Subcutaneous abdominal adipose tissue (tissue), 5 donors: ENCODE data around the gene CD96.
"Not testable (repeated sequence)": the region's sequence is repeated elsewhere in the genome, so short reads cannot be mapped to it uniquely, and the experiment has no call there.

ENCODE experiments used
- H3K27ac ChIP-seq: one replicate; pipeline ENCODE4 v1.7.0; 2013; ENCODE audit warnings: low read depth, mild to moderate bottlenecking, inconsistent platforms, low read length, moderate library complexity
- H3K27me3 ChIP-seq, 5 donors: one replicate each; pipeline ENCODE4 v1.7.0; 2013; ENCODE audit warnings: low read length in 5 of 5, inconsistent platforms in 1 of 5; ENCODE audit not compliant: control insufficient read depth in 5 of 5, insufficient read depth in 4 of 5
- H3K36me3 ChIP-seq, 5 donors: one replicate each; pipeline ENCODE4 v1.7.0; 2013; ENCODE audit warnings: low read length in 5 of 5; ENCODE audit not compliant: control insufficient read depth in 5 of 5, insufficient read depth in 5 of 5
- H3K4me1 ChIP-seq, 5 donors: one replicate each; pipeline ENCODE4 v1.7.0; 2013; ENCODE audit warnings: low read length in 5 of 5, mild to moderate bottlenecking in 3 of 5, moderate library complexity in 1 of 5; ENCODE audit not compliant: control insufficient read depth in 5 of 5, insufficient read depth in 5 of 5
- H3K4me3 ChIP-seq, 5 donors: one replicate each; pipeline ENCODE4 v1.7.0; 2013; ENCODE audit warnings: low read length in 5 of 5, low read depth in 1 of 5
- H3K9ac ChIP-seq, 5 donors: one replicate each; pipeline ENCODE4 v1.7.0; 2013; ENCODE audit warnings: low read length in 5 of 5, mild to moderate bottlenecking in 4 of 5, moderate library complexity in 3 of 5
- H3K9me3 ChIP-seq, 5 donors: one replicate each; pipeline ENCODE4 v1.7.0; 2013; ENCODE audit warnings: low read length in 5 of 5; ENCODE audit not compliant: control insufficient read depth in 5 of 5
- donor health status: healthy.
- donor health status: healthy.
- donor health status: healthy.
- donor health status: healthy.
- donor health status: healthy.

CD96 gene

DNA sequence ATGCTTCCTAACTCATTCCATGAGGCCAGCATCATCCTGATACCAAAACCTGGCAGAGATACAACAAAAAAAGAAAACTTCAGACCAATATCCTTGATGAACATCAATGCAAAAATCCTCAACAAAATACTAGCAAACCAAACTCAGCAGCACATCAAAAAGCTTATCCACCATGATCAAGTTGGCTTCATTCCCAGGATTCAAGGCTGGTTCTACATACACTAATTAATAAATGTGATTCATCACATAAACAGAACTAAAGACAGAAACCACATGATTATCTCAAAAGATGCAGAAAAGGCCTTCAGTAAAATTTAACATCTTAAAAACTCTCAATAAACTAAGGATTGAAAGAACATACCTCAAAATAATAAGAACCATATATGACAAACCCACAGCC lies 88.6 kb downstream of the CD96 start:
- H3K9ac ChIP-seq, H3K27me3 ChIP-seq, H3K9me3 ChIP-seq: not testable (repeated sequence)

GRCh38 chr3:111635403-111635802 lies 93.4 kb downstream of the CD96 start:
- H3K9me3 ChIP-seq, result no peaks in the 10 kb centered on the region
- no peaks in the 10 kb centered on the region for H3K27me3 ChIP-seq
- H3K9ac ChIP-seq, result no peak overlapping the region
- no peaks in the 10 kb centered on the region for H3K36me3 ChIP-seq
- no peak overlapping the region for H3K27ac ChIP-seq
- no peak overlapping the region for H3K4me3 ChIP-seq
- no peaks in the 10 kb centered on the region for H3K4me1 ChIP-seq

More for the DNA sequence above, 88.6 kb downstream of the CD96 start:
- not testable (repeated sequence) for H3K4me1 ChIP-seq, H3K27ac ChIP-seq, H3K36me3 ChIP-seq, H3K4me3 ChIP-seq

DNA sequence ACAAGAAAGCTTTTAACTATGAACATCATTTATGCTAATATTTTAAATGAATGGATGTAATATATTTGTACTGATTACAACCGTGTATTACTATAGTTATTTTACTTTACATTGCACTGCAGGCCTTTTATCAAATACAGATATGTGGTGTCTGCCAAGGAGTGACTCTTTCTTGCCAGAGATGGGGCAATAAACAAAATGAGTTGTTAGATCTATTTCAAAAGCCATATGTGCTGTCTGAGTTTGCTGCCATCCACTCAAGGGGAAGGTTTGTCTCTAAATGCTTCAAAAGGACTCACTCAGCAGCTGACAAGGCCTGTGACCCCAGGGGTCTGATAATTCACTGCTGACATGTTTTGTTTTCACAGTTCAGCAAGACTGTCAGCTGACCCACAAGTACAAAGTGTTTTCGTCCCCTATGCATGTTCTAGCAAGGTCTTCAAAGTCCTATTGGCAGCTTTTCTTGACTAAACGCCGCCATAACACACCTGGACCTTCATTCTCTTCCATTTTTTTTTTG lies 94.4 kb downstream of the CD96 start:
- no peaks in the 10 kb centered on the region for H3K27me3 ChIP-seq
- no peak overlapping the region for H3K9ac ChIP-seq
- no peaks in the 10 kb centered on the region for H3K9me3 ChIP-seq
- H3K27ac ChIP-seq, result no peak overlapping the region
- H3K4me3 ChIP-seq, result no peak overlapping the region
- H3K36me3 ChIP-seq, result no peaks in the 10 kb centered on the region
- no peaks in the 10 kb centered on the region for H3K4me1 ChIP-seq

- Histone ChIP-seq H3K36me3 (no peaks in the 10 kb centered on the region), H3K9ac (no peak overlapping the region), H3K27ac (no peak overlapping the region), H3K4me3 (no peak overlapping the region), H3K4me1 (no peaks in the 10 kb centered on the region), H3K9me3 (no peaks in the 10 kb centered on the region), H3K27me3 (no peaks in the 10 kb centered on the region)
Observed at GRCh38 chr3:111639316-111639715, 97.3 kb downstream of the CD96 start.

DNA sequence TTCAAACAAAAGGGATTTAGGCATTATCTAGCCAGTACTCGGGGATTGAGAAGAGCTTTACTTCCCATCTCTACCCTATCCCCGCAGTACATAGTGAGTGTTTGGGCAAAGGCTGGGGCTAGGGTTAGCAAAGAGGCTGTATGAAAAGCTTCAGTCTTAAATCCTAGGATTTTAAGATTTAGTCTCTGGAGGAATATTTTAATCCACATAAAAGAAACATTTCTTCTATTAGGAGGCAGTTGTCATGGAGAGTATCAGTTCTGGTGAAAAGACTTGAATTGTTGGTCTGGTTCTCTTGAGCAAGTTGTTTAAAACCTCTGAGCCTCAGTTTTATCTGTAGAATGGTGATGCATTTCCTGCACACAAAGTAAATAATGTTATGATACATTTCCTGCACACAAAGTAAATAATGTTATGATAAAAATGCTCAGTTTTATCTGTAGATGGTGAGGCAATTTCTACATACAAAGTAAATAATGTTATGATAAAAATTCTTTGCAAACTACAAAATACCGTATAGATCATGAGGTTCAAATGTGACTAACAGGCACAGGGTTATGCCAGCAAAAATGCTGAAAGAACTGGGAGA lies 107.1 kb downstream of the CD96 start:
- Histone ChIP-seq H3K9ac (no peak overlapping the region), H3K4me1 (no peaks in the 10 kb centered on the region)

GRCh38 chr3:111650378-111651275 lies 108.6 kb downstream of the CD96 start:
- H3K4me3 ChIP-seq, result no peak overlapping the region
- no peak overlapping the region for H3K9ac ChIP-seq
- no peaks in the 10 kb centered on the region for H3K9me3 ChIP-seq
- H3K27me3 ChIP-seq, result no peaks in the 10 kb centered on the region
- no peak overlapping the region for H3K27ac ChIP-seq
- H3K36me3 ChIP-seq, result no peaks in the 10 kb centered on the region
- no peaks in the 10 kb centered on the region for H3K4me1 ChIP-seq

More for the DNA sequence above, 107.1 kb downstream of the CD96 start:
- Histone ChIP-seq H3K4me3 (no peak overlapping the region), H3K27me3 (no peaks in the 10 kb centered on the region), H3K36me3 (no peaks in the 10 kb centered on the region), H3K27ac (no peak overlapping the region), H3K9me3 (peaks cover 0 to 4% (median 0%) of the 10 kb centered on the region in 5 donors)

DNA sequence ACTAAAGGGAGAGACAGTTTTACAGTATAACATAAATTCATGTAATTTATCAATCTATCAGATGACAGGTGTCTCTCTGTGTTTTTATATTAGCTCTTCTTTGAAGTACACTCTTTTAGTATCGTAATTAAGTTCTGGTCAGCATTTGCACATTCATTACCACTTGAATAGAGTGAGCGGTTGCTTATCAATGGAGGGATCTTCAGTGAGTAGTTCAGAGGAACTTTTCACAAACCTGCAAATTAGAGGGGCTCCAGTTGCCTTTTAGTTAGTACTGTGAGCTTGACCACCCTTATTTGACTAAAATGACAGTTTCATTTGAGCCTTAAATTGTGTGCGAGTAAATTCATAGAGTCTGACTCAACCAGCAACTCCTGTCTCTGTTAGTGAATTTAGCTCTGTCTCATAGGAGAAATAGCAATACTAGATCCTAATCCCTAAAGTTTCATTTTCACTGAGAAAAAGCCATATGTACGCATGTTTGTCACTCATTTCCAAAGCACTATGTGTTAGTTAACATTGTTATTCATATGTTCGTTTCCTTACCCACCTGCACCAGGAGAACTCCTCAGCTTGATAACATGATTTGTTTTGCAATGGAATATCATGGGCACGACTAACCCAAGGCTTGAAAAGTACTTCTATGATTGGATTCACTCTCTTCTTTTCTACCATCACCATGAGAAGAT lies 110.6 kb downstream of the CD96 start:
- no peaks in the 10 kb centered on the region for H3K9me3 ChIP-seq
- H3K27ac ChIP-seq, result no peak overlapping the region
- H3K4me1 ChIP-seq, result no peaks in the 10 kb centered on the region
- no peaks in the 10 kb centered on the region for H3K36me3 ChIP-seq
- no peaks in the 10 kb centered on the region for H3K27me3 ChIP-seq
- H3K4me3 ChIP-seq, result no peak overlapping the region
- no peak overlapping the region for H3K9ac ChIP-seq

- H3K4me1 ChIP-seq, result no peaks in the 10 kb centered on the region
- H3K9ac ChIP-seq, result no peak overlapping the region
- H3K27ac ChIP-seq, result no peak overlapping the region
- no peaks in the 10 kb centered on the region for H3K9me3 ChIP-seq
- no peak overlapping the region for H3K4me3 ChIP-seq
- H3K27me3 ChIP-seq, result no peaks in the 10 kb centered on the region
- H3K36me3 ChIP-seq, result no peaks in the 10 kb centered on the region
Observed at GRCh38 chr3:111653766-111654165, 111.8 kb downstream of the CD96 start.

DNA sequence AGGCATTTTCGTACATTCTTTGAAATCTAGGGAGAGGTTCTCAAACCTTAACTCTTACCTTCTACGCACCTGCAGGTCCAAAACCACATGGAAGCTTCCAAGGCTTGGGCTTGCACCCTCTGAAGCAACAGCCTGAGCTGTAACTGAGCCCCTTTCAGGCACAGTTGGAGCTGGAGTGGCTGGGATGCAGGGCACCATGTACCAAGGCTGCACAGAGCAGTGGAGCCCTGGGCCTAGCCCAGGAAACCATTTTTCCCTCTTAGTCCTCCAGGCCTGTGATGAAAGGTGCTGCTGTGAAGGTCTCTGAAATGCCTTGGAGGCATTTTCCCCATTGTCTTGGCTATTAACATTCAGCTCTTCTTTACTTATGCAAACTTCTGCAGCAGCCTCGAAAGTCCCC lies 120.0 kb downstream of the CD96 start:
- Histone ChIP-seq H3K27me3 (no peaks in the 10 kb centered on the region), H3K4me3 (no peak overlapping the region), H3K4me1 (no peaks in the 10 kb centered on the region), H3K27ac (no peak overlapping the region), H3K9ac (no peak overlapping the region), H3K36me3 (no peaks in the 10 kb centered on the region), H3K9me3 (peaks cover 0 to 3% (median 0%) of the 10 kb centered on the region in 5 donors)

DNA sequence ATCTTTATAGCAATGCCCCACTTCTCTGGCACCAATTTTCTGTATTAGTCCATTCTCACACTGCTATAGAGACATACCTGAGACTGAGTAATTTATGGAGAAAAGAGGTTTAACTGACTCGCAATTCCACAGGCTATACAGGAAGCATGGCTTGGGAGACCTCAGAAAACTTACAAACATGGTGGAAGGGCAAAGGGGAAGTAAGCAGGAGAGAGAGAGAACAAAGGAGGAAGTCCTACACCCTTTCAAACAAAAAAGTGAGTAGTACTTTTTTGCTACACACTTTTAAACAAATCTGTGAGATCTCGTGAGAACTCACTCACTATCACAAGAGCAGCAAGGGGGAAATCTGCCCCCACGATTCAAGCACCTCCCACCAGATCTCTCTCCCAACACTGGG lies 120.9 kb downstream of the CD96 start:
- Histone ChIP-seq H3K27me3 (no peaks in the 10 kb centered on the region), H3K36me3 (no peaks in the 10 kb centered on the region), H3K27ac (no peak overlapping the region), H3K4me3 (no peak overlapping the region), H3K9me3 (peaks cover 0 to 3% (median 0%) of the 10 kb centered on the region in 5 donors), H3K4me1 (no peaks in the 10 kb centered on the region), H3K9ac (no peak overlapping the region)
